ENCODE results near the gene XPR1. TPM values are rescaled to one million over a fixed set of nuclear protein-coding genes. Genes with fewer than 3 reads are reported as not detected.
"Not testable (repeated sequence)": the region's sequence is repeated elsewhere in the genome, so short reads cannot be mapped to it uniquely, and the experiment has no call there.

Gene XPR1
- total RNA-seq, 1 donor from 2014 or later, result 11.6 TPM

- DNase-seq (ENCODE audit: low spot score), result no peak
Observed at GRCh38 chr1:180781718-180782117, 149.9 kb downstream of the XPR1 start.

- DNase-seq (ENCODE audit: low spot score), result no peak
Observed at GRCh38 chr1:180785291-180785690, 153.5 kb downstream of the XPR1 start.

GRCh38 chr1:180785887-180786286 lies 154.1 kb downstream of the XPR1 start:
- DNase-seq (ENCODE audit: low spot score), result no peak

GRCh38 chr1:180786624-180787023 lies 154.8 kb downstream of the XPR1 start:
- DNase-seq (ENCODE audit: low spot score), result no peak

- no peak for DNase-seq (ENCODE audit: low spot score)
Observed at GRCh38 chr1:180787628-180788307, 155.9 kb downstream of the XPR1 start.

GRCh38 chr1:180789460-180789859 lies 157.6 kb downstream of the XPR1 start:
- no peak for DNase-seq (ENCODE audit: low spot score)

- DNase-seq (ENCODE audit: low spot score), result not testable (repeated sequence)
Observed at GRCh38 chr1:180791152-180791551, 159.3 kb downstream of the XPR1 start.

GRCh38 chr1:180791806-180792205 lies 160.0 kb downstream of the XPR1 start:
- DNase-seq (ENCODE audit: low spot score), result no peak

- no peak for DNase-seq (ENCODE audit: low spot score)
Observed at GRCh38 chr1:180793451-180793850, 161.6 kb downstream of the XPR1 start.

GRCh38 chr1:180796897-180797640 lies 165.2 kb downstream of the XPR1 start:
- no peak for DNase-seq (ENCODE audit: low spot score)

- no peak for DNase-seq (ENCODE audit: low spot score)
Observed at GRCh38 chr1:180800945-180801344, 169.1 kb downstream of the XPR1 start.

GRCh38 chr1:180802813-180803212 lies 171.0 kb downstream of the XPR1 start:
- DNase-seq (ENCODE audit: low spot score), result no peak

- no peak for DNase-seq (ENCODE audit: low spot score)
Observed at GRCh38 chr1:180805316-180805715, 173.5 kb downstream of the XPR1 start.

GRCh38 chr1:180811298-180811697 lies 179.5 kb downstream of the XPR1 start:
- no peak for DNase-seq (ENCODE audit: low spot score)

- no peak for DNase-seq (ENCODE audit: low spot score)
Observed at GRCh38 chr1:180811886-180812285, 180.1 kb downstream of the XPR1 start.

- DNase-seq (ENCODE audit: low spot score), result no peak
Observed at GRCh38 chr1:180814258-180814657, 182.4 kb downstream of the XPR1 start.

GRCh38 chr1:180815188-180815587 lies 183.4 kb downstream of the XPR1 start:
- DNase-seq (ENCODE audit: low spot score), result no peak

- DNase-seq (ENCODE audit: low spot score), result no peak
Observed at GRCh38 chr1:180816132-180816531, 184.3 kb downstream of the XPR1 start.

- no peak for DNase-seq (ENCODE audit: low spot score)
Observed at GRCh38 chr1:180821970-180822369, 190.1 kb downstream of the XPR1 start.

GRCh38 chr1:180831507-180831906 lies 199.7 kb downstream of the XPR1 start:
- DNase-seq (ENCODE audit: low spot score), result not testable (repeated sequence)

- DNase-seq (ENCODE audit: low spot score), result not testable (repeated sequence)
Observed at GRCh38 chr1:180833180-180833579, 201.4 kb downstream of the XPR1 start.

GRCh38 chr1:180836449-180836848 lies 204.6 kb downstream of the XPR1 start:
- DNase-seq (ENCODE audit: low spot score), result no peak

- no peak for DNase-seq (ENCODE audit: low spot score)
Observed at GRCh38 chr1:180837020-180837419, 205.2 kb downstream of the XPR1 start.
